ENCODE data around the gene ART4.

The ART4 gene

DNA sequence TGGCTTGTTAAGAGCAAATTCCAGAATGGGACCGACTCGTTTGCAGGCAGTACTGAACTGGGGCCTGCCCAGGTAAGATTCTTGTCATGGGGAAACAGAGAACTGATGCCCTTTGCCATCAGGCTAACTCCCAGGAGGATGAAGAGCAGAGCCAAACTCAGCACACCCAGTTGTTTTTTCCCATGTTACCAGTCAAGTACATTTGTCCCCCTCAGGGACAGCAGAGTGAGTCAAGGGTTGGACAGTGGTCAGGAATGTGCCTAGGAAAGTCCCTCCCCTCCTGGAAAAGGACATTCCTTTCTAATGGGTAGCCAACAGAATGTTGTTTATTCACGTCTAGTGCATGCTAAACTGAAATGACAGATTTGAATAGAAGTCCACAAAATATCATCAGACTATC, 1.6 kb downstream of the ART4 start:
- Mint-ChIP-seq H3K27me3 (ENCODE audit: low read depth) (no peaks in the 10 kb centered on the region), H3K4me1 (peaks cover 20% of the 10 kb centered on the region), H3K9me3 (no peaks in the 10 kb centered on the region), H3K36me3 (ENCODE audit: low read depth) (no peaks in the 10 kb centered on the region), H3K4me3 (no peak overlapping the region), H3K27ac (no peak overlapping the region)
- no peak for TF ChIP-seq CTCF (IDR thresholded peaks at IDR 0.05; ENCODE audit: unreplicated experiment in 3 of 3)

DNA sequence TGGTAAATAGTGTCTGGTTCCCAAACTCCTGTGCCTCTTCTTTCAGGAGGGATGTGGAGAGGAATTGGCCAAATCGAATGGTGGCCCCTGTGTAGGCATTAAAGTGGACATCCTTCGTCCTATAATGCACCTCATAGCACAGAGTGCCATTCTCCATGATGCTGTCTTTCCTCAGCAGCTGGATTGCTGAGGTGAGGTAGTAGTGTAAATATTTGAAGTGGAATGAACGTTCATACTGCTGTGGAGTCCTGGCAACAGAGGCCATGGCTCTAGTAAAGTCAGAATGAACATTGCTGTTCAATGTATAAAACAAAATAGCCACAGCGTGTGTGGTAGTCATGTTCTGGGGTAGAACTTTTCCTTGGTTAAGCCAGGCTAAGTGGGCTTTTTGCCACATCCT, 2.7 kb downstream of the ART4 start:
- Mint-ChIP-seq H3K27me3 (ENCODE audit: low read depth) (no peaks in the 10 kb centered on the region), H3K4me3 (no peak overlapping the region), H3K4me1 (peaks cover 14% of the 10 kb centered on the region), H3K9me3 (no peaks in the 10 kb centered on the region), H3K36me3 (ENCODE audit: low read depth) (no peaks in the 10 kb centered on the region), H3K27ac (no peak overlapping the region)
- TF ChIP-seq CTCF (IDR thresholded peaks at IDR 0.05; ENCODE audit: unreplicated experiment in 3 of 3), result no peak

DNA sequence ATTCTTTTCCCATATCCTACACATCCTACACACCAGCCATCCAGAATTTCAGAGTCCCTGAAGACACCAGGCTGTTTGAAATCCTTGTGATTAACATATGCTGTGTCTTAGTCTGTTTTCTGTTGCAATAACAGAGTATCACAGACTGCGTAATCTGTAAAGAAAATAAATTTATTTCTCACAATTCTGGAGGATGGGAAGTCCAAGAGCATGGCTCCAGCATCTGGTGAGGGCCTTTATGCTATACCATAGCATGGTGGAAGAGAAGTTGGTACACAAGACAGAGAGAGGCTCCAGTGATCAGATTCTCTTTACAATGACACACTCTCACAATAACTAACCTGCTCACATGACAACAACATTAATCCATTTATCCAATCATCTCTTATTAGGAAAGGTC, 4.1 kb downstream of the ART4 start:
- no peak for TF ChIP-seq CTCF (IDR thresholded peaks at IDR 0.05; ENCODE audit: unreplicated experiment in 3 of 3)
- Mint-ChIP-seq H3K9me3 (no peaks in the 10 kb centered on the region), H3K4me1 (peaks cover 17% of the 10 kb centered on the region), H3K36me3 (ENCODE audit: low read depth) (no peaks in the 10 kb centered on the region), H3K4me3 (no peak overlapping the region), H3K27me3 (ENCODE audit: low read depth) (no peaks in the 10 kb centered on the region), H3K27ac (no peak overlapping the region)

DNA sequence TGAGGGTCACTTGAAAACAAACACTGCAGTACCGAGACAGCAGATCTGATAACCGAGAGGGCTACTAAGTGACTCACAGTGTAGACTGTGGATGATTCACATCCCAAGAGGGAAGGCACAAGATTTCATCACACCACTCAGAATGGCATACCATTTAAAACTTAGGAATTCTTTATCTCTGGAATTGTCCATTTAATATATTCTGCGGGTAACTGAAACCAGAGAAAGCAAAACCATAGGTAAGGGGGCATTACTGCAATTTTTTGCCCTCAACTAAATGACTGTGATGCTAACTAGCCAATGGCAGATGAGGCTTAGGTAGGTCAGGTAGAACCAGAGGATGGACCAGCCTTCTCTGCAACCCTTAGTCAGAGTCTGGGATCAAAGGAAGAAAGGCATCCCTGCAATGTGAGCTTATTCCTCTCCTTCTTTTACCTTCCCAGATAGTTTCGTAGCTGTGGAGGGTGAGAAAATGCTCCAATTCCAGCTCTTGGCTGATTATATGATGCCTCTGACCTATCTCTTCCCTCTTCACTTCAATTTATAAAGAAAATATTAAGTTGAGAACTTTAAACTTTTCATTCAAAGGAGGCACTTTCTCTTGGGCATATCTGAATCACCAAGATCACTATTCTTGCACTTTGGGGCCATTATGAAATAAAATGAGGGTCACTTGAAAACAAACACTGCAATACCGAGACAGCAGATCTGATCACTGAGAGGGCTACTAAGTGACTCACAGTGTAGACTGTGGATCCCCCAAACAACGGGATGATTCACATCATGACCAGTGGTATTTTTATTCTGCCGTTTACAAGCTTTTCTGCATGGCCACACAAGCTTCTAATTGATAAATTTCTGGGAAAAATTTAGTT, 6.8 kb downstream of the ART4 start:
- Mint-ChIP-seq H3K4me1 (peaks cover 14% of the 10 kb centered on the region), H3K36me3 (ENCODE audit: low read depth) (no peaks in the 10 kb centered on the region), H3K9me3 (no peaks in the 10 kb centered on the region), H3K27me3 (ENCODE audit: low read depth) (no peaks in the 10 kb centered on the region), H3K4me3 (no peak overlapping the region), H3K27ac (no peak overlapping the region)
- no peak for TF ChIP-seq CTCF (IDR thresholded peaks at IDR 0.05; ENCODE audit: unreplicated experiment in 3 of 3)

GRCh38 chr12:14834509-14834908, 8.8 kb downstream of the ART4 start:
- H3K27ac Mint-ChIP-seq, result peak overlapping the region in 1 of 3 experiments; percentile 6
- H3K4me1 Mint-ChIP-seq, result peaks cover 9% of the 10 kb centered on the region
- no peak overlapping the region for H3K4me3 Mint-ChIP-seq
- no peaks in the 10 kb centered on the region for H3K9me3 Mint-ChIP-seq
- TF ChIP-seq CTCF (IDR thresholded peaks at IDR 0.05; ENCODE audit: unreplicated experiment in 3 of 3), result no peak
- no peaks in the 10 kb centered on the region for H3K36me3 Mint-ChIP-seq (ENCODE audit: low read depth)
- no peaks in the 10 kb centered on the region for H3K27me3 Mint-ChIP-seq (ENCODE audit: low read depth)

- TF ChIP-seq CTCF (IDR thresholded peaks at IDR 0.05; ENCODE audit: unreplicated experiment in 3 of 3), result no peak
- H3K9me3 Mint-ChIP-seq, result no peaks in the 10 kb centered on the region
- H3K27ac Mint-ChIP-seq, result no peak overlapping the region
- no peak overlapping the region for H3K4me3 Mint-ChIP-seq
- H3K36me3 Mint-ChIP-seq (ENCODE audit: low read depth), result no peaks in the 10 kb centered on the region
- H3K4me1 Mint-ChIP-seq, result peaks cover 9% of the 10 kb centered on the region
- H3K27me3 Mint-ChIP-seq (ENCODE audit: low read depth), result peaks cover under 1% of the 10 kb centered on the region
Measured at GRCh38 chr12:14833952-14834351, 9.4 kb downstream of the ART4 start.

Data from nephron (organoid).